Measurements from ENCODE around the gene LRRC49.

DNA sequence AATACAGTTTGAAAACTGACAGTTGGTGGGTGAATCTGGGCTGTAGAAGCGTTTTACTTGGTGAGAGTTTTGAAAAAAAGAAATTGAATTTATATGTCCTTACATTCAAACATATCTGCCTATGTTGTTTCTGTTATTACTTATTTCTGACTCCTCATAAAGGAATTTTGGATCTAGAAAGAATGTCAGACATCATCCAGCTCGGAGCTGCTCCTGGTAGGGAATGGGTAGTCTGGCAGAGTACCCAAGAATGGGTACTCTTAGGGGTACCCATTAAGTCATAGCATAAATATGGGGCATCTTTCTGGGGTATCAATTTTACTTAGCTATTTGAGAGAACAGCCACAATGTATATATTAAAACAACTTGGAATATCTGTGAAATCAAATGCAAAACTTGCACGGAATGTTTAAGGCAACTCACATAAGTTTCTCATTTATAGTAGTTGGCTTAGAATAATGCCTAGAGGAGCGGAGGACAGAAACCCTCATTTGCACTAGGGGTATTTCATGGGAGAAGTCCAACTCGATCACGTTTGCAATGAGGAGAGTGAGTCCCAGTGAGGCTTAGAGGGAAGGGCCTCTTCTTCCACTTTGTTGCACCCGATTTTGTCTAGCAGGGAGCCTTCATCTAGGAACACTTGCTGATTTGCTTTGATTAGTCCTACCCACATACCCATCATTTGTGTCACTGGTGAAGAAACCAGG is 36.3 kb upstream of the LRRC49 start:
- TF ChIP-seq, protein P1, sequence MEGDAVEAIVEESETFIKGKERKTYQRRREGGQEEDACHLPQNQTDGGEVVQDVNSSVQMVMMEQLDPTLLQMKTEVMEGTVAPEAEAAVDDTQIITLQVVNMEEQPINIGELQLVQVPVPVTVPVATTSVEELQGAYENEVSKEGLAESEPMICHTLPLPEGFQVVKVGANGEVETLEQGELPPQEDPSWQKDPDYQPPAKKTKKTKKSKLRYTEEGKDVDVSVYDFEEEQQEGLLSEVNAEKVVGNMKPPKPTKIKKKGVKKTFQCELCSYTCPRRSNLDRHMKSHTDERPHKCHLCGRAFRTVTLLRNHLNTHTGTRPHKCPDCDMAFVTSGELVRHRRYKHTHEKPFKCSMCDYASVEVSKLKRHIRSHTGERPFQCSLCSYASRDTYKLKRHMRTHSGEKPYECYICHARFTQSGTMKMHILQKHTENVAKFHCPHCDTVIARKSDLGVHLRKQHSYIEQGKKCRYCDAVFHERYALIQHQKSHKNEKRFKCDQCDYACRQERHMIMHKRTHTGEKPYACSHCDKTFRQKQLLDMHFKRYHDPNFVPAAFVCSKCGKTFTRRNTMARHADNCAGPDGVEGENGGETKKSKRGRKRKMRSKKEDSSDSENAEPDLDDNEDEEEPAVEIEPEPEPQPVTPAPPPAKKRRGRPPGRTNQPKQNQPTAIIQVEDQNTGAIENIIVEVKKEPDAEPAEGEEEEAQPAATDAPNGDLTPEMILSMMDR (conservative IDR thresholded peaks at IDR 0.05; ENCODE audit: low read depth, low read length), result no peak
- TF ChIP-seq EZH2 (IDR thresholded peaks at IDR 0.05; ENCODE audit: borderline replicate concordance, low read depth, low read length, poor library complexity, severe bottlenecking), result no peak
